GM19438 (cell line): ENCODE measurements around the gene TXNDC11.
A peak's percentile ranks its signal among the peaks of the same experiment; 100 is the strongest.

ENCODE experiments used
- ATAC-seq: cut with Tn5 transposase; IDR thresholded peaks from one replicate; pipeline ENCODE4 v1.9.1; 2021; ENCODE audit warnings: low read depth; ENCODE audit not compliant: unreplicated experiment

Gene TXNDC11

GRCh38 chr16:11755022-11755760, 12.5 kb upstream of the TXNDC11 start:
- no peak for ATAC-seq

- no peak for ATAC-seq
Observed at GRCh38 chr16:11752856-11753255, 10.2 kb upstream of the TXNDC11 start.

GRCh38 chr16:11750056-11750455, 7.4 kb upstream of the TXNDC11 start:
- ATAC-seq = no peak

GRCh38 chr16:11748404-11749254, 6.0 kb upstream of the TXNDC11 start:
- ATAC-seq = no peak

- ATAC-seq = no peak
Observed at GRCh38 chr16:11747949-11748403, 5.3 kb upstream of the TXNDC11 start.

GRCh38 chr16:11744075-11744470, 1.4 kb upstream of the TXNDC11 start:
- no peak for ATAC-seq

GRCh38 chr16:11743308-11744074, 834 bp upstream of the TXNDC11 start:
- ATAC-seq = no peak

GRCh38 chr16:11742093-11742535, 543 bp downstream of the TXNDC11 start:
- no peak for ATAC-seq

- ATAC-seq = no peak
Observed at GRCh38 chr16:11740567-11740966, 2.1 kb downstream of the TXNDC11 start.

GRCh38 chr16:11738742-11739544, 3.7 kb downstream of the TXNDC11 start:
- ATAC-seq = no peak

- ATAC-seq = no peak
Observed at GRCh38 chr16:11737713-11738112, 4.9 kb downstream of the TXNDC11 start.

GRCh38 chr16:11736903-11737302, 5.8 kb downstream of the TXNDC11 start:
- ATAC-seq = no peak

- no peak for ATAC-seq
Observed at GRCh38 chr16:11735787-11736186, 6.9 kb downstream of the TXNDC11 start.

GRCh38 chr16:11734653-11735043, 8.0 kb downstream of the TXNDC11 start:
- no peak for ATAC-seq

- ATAC-seq = no peak
Observed at GRCh38 chr16:11734025-11734652, 8.5 kb downstream of the TXNDC11 start.

- no peak for ATAC-seq
Observed at GRCh38 chr16:11731222-11731621, 11.4 kb downstream of the TXNDC11 start.

GRCh38 chr16:11729787-11730186, 12.9 kb downstream of the TXNDC11 start:
- no peak for ATAC-seq

GRCh38 chr16:11727796-11728543, 14.7 kb downstream of the TXNDC11 start:
- ATAC-seq = peak; percentile 54

- ATAC-seq = no peak
Observed at GRCh38 chr16:11726008-11726407, 16.6 kb downstream of the TXNDC11 start.
